SU-DHL-6 (cell line): ENCODE measurements around the gene RTP4.
"Not testable (repeated sequence)": the region's sequence is repeated elsewhere in the genome, so short reads cannot be mapped to it uniquely, and the experiment has no call there.

ENCODE experiments used
- H2AFZ ChIP-seq: fragments of 200-600 bp; sonication (generic); 2 replicates; pipeline ENCODE4 v1.6.1; 2014; ENCODE audit warnings: low read depth, mild to moderate bottlenecking, moderate library complexity, mixed read lengths, antibody characterized with exemption, low read length; ENCODE audit not compliant: severe bottlenecking
- H3F3A ChIP-seq: fragments of 200-600 bp; shearing (Covaris generic); 2 replicates; pipeline ENCODE4 v1.6.0; 2016; ENCODE audit warnings: antibody characterized with exemption, mild to moderate bottlenecking; ENCODE audit not compliant: insufficient read depth
- H3K27ac ChIP-seq: fragments of 200-600 bp; sonication (generic); 2 replicates; pipeline ENCODE4 v1.5.1; 2016; ENCODE audit warnings: low read depth, mild to moderate bottlenecking, low read length, moderate library complexity, mixed read lengths
- H3K27me3 ChIP-seq: fragments of 200-600 bp; sonication (generic), shearing (Covaris generic); 2 replicates; pipeline ENCODE4 v1.6.0; 2014; ENCODE audit warnings: mild to moderate bottlenecking, low read length
- H3K36me3 ChIP-seq: fragments of 200-600 bp; sonication (generic); 2 replicates; pipeline ENCODE4 v1.6.1; 2014; ENCODE audit warnings: mild to moderate bottlenecking, low read length, mixed read lengths
- H3K4me2 ChIP-seq: fragments of 300-600, 200-600 bp; shearing (Covaris generic), sonication (generic); 2 replicates; pipeline ENCODE4 v1.6.0; 2014; ENCODE audit warnings: low read length, low read depth, mild to moderate bottlenecking; ENCODE audit not compliant: poor library complexity, severe bottlenecking
- H3K4me3 ChIP-seq: fragments of 200-600 bp; sonication (generic); 2 replicates; pipeline ENCODE4 v1.5.1; 2014; ENCODE audit warnings: antibody characterized with exemption, low read length, mild to moderate bottlenecking, mixed read lengths; ENCODE audit not compliant: insufficient read depth, poor library complexity, severe bottlenecking
- H3K79me2 ChIP-seq: fragments of 200-600 bp; sonication (generic); 2 replicates; pipeline ENCODE4 v1.6.1; 2014; ENCODE audit warnings: mild to moderate bottlenecking, low read length, moderate library complexity; ENCODE audit not compliant: insufficient read depth
- H3K9ac ChIP-seq: fragments of 200-600 bp; sonication (generic); 2 replicates; pipeline ENCODE4 v1.7.0; 2014; ENCODE audit warnings: mild to moderate bottlenecking, low read length
- H3K9me2 ChIP-seq: fragments of 200-600 bp; sonication (generic); replicated peaks from 2 replicates; pipeline ENCODE4 v1.6.1; 2014; ENCODE audit warnings: low read length; ENCODE audit not compliant: insufficient read depth
- H3K9me3 ChIP-seq: fragments of 200-600 bp; sonication (generic); 2 replicates; pipeline ENCODE4 v1.6.1; 2014; ENCODE audit warnings: low read length, mixed read lengths; ENCODE audit not compliant: insufficient read depth
- H4K20me1 ChIP-seq: fragments of 200-600 bp; sonication (generic); 2 replicates; pipeline ENCODE4 v1.6.1; 2014; ENCODE audit warnings: low read depth, mild to moderate bottlenecking, antibody characterized with exemption, low read length, moderate library complexity, mixed read lengths
- EZH2phosphoT487 ChIP-seq: fragments of 200-600 bp; sonication (generic), shearing (Covaris generic); conservative IDR thresholded peaks from 2 replicates; pipeline ENCODE4 v1.6.1; 2018; ENCODE audit warnings: mild to moderate bottlenecking, antibody characterized with exemption, low read length, moderate library complexity, mixed read lengths
- TF ChIP-seq, protein P1 (sequence below): fragments of 200-600 bp; sonication (generic); IDR thresholded peaks from one replicate; pipeline ENCODE4 v1.5.1; 2017; ENCODE audit warnings: antibody characterized with exemption, mild to moderate bottlenecking, low read length, moderate library complexity; ENCODE audit not compliant: insufficient read depth, poor library complexity, severe bottlenecking

Gene RTP4

DNA sequence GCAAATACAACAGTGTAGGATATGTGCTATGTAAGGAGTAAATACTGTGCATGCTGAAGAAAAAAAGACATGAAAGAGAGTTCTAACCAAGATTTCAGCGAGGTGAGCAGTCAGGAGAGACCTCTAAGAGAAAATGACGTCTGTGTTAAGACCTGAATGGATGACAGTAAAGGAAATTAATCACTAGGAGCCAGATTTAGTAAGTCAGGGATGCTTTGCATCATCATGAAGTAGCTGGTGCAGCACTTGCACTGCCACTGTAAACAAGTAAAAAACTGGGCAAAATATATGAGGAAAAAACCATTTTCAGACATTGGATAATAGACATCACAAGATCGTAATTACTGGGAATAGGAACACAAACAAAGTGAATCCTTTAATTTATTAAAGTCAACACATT, 32.6 kb downstream of the RTP4 start:
- Histone ChIP-seq H2AFZ (no peak overlapping the region), H4K20me1 (no peaks in the 10 kb centered on the region), H3F3A (no peaks in the 10 kb centered on the region), H3K27ac (no peak overlapping the region), H3K27me3 (no peaks in the 10 kb centered on the region), H3K4me2 (no peak overlapping the region), H3K4me3 (no peak overlapping the region), H3K36me3 (no peaks in the 10 kb centered on the region), H3K79me2 (no peaks in the 10 kb centered on the region), H3K9ac (no peak overlapping the region), H3K9me2 (no peaks in the 10 kb centered on the region), H3K9me3 (no peaks in the 10 kb centered on the region)
- TF ChIP-seq, protein P1, sequence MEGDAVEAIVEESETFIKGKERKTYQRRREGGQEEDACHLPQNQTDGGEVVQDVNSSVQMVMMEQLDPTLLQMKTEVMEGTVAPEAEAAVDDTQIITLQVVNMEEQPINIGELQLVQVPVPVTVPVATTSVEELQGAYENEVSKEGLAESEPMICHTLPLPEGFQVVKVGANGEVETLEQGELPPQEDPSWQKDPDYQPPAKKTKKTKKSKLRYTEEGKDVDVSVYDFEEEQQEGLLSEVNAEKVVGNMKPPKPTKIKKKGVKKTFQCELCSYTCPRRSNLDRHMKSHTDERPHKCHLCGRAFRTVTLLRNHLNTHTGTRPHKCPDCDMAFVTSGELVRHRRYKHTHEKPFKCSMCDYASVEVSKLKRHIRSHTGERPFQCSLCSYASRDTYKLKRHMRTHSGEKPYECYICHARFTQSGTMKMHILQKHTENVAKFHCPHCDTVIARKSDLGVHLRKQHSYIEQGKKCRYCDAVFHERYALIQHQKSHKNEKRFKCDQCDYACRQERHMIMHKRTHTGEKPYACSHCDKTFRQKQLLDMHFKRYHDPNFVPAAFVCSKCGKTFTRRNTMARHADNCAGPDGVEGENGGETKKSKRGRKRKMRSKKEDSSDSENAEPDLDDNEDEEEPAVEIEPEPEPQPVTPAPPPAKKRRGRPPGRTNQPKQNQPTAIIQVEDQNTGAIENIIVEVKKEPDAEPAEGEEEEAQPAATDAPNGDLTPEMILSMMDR: no peak
- TF ChIP-seq EZH2phosphoT487: no peak

DNA sequence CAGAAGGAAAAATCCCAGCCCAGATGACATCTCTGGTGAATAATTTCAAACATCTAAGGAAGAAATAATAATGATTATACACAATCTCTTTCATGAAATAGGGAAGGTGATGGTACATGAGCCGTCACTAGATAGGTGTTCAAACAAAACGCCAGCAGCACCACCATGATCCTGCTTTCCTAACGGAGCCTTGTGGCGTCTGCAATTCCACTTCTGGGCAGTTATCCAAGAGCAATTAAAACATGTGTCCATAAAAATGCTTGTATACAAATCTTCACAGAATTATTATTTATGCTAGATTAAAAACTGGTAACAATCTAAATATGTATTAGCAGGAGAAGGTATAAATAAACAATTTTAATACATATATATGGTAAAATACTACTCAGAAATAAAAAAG, 33.7 kb downstream of the RTP4 start:
- Histone ChIP-seq H3K27me3 (no peaks in the 10 kb centered on the region), H2AFZ (no peak overlapping the region), H3K79me2 (no peaks in the 10 kb centered on the region), H3K36me3 (no peaks in the 10 kb centered on the region), H3K27ac (no peak overlapping the region), H3K9me2 (no peaks in the 10 kb centered on the region), H4K20me1 (no peaks in the 10 kb centered on the region), H3F3A (no peaks in the 10 kb centered on the region), H3K4me3 (no peak overlapping the region), H3K4me2 (no peak overlapping the region), H3K9ac (no peak overlapping the region), H3K9me3 (no peaks in the 10 kb centered on the region)
- TF ChIP-seq, protein P1: no peak
- no peak for TF ChIP-seq EZH2phosphoT487

DNA sequence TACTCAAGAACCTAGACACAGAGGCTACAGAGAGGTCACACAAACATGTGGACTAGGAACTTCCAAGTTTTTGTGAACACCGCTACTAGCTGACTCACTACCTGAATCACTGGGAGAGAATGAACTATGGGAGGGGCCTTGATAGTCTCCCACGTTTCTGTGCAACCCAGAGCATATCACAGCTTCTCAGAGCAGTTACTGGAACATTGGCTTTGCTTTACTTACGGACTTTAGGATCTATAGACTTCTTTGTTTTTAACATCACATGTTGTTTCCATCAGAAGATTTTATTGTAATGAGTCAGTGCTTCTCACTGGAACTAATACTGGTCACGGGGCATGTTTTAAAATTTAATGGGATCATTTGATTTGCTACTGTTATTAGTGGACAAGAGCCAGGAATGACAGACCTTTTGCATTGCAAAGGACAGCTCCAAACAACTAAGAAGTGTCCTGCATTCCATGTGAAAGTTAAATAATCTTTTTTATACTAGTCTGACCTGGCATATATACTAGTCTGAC, 35.6 kb downstream of the RTP4 start:
- H3K9me2 ChIP-seq: no peaks in the 10 kb centered on the region
- TF ChIP-seq EZH2phosphoT487: no peak
- no peak overlapping the region for H3K27ac ChIP-seq
- no peak overlapping the region for H3K4me2 ChIP-seq
- H3K9ac ChIP-seq: no peak overlapping the region
- H3K4me3 ChIP-seq: no peak overlapping the region
- H3F3A ChIP-seq: no peaks in the 10 kb centered on the region
- H3K79me2 ChIP-seq: no peaks in the 10 kb centered on the region
- H3K9me3 ChIP-seq: no peaks in the 10 kb centered on the region
- no peak overlapping the region for H2AFZ ChIP-seq
- H3K27me3 ChIP-seq: no peaks in the 10 kb centered on the region
- H4K20me1 ChIP-seq: no peaks in the 10 kb centered on the region
- no peaks in the 10 kb centered on the region for H3K36me3 ChIP-seq

DNA sequence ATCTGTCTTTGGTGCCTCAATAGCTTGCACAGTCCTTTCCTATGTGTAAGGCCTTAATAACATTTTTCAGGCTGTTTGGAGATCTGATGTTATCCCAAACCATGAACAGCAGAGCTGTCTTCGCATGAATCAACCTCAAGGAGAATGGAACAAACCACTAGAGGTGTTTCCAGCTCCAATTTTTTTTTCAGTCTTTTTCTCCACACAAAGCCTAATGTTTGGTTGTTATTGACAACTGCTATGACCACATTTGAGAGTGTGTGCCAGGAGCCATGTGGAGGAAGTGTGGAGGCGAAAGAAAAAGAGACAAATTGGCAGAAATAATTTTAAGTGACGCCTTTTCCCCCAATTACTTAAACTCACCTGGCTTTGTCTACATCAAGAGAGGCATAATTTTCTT, 38.7 kb downstream of the RTP4 start:
- H3F3A ChIP-seq: no peaks in the 10 kb centered on the region
- H3K9me3 ChIP-seq: no peaks in the 10 kb centered on the region
- H3K36me3 ChIP-seq: no peaks in the 10 kb centered on the region
- no peak overlapping the region for H2AFZ ChIP-seq
- H3K9me2 ChIP-seq: no peaks in the 10 kb centered on the region
- TF ChIP-seq EZH2phosphoT487: no peak
- TF ChIP-seq, protein P1: no peak
- no peak overlapping the region for H3K9ac ChIP-seq
- no peaks in the 10 kb centered on the region for H3K79me2 ChIP-seq
- H3K4me2 ChIP-seq: no peak overlapping the region
- H4K20me1 ChIP-seq: no peaks in the 10 kb centered on the region
- no peaks in the 10 kb centered on the region for H3K27me3 ChIP-seq
- H3K4me3 ChIP-seq: no peak overlapping the region
- no peak overlapping the region for H3K27ac ChIP-seq

DNA sequence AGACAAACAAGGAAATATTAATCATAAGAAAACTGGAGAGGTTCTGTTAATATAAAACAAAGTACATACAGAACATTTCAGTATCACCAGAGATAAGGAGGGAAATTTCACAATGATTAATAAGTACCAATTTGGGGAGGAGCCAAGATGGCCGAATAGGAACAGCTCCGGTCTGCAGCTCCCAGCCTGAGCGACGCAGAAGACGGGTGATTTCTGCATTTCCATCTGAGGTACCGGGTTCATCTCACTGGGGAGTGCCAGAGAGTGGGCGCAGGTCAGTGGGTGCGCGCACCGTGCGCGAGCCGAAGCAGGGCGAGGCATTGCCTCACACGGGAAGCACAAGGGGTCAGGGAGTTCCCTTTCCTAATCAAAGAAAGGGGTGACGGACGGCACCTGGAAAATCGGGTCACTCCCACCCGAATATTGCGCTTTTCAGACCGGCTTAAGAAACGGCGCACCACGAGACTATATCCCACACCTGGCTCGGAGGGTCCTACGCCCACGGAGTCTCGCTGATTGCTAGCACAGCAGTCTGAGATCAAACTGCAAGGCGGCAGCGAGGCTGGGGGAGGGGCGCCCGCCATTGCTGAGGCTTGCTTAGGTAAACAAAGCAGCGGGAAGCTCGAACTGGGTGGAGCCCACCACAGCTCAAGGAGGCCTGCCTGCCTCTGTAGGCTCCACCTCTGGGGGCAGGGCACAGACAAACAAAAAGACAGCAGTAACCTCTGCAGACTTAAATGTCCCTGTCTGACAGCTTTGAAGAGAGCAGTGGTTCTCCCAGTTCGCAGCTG, 44.0 kb downstream of the RTP4 start:
- not testable (repeated sequence) for H3K9ac ChIP-seq, H3K27me3 ChIP-seq, H3F3A ChIP-seq, H3K9me3 ChIP-seq, H3K79me2 ChIP-seq, H2AFZ ChIP-seq, H3K36me3 ChIP-seq, H3K9me2 ChIP-seq, H4K20me1 ChIP-seq, H3K27ac ChIP-seq, H3K4me2 ChIP-seq, H3K4me3 ChIP-seq
